ENCODE measurements around the gene UROS.

Gene UROS

GRCh38 chr10:125799451-125800182 is 23.4 kb downstream of the UROS start:
- H3K4me3 ChIP-seq (ENCODE audit: low read depth, low read length) = no peak overlapping the region
- no peak for TF ChIP-seq CTCF (IDR thresholded peaks at IDR 0.05; ENCODE audit: low read depth, low read length)

GRCh38 chr10:125797994-125798662 is 24.9 kb downstream of the UROS start:
- no peak overlapping the region for H3K4me3 ChIP-seq (ENCODE audit: low read depth, low read length)

GRCh38 chr10:125797424-125797823 is 25.6 kb downstream of the UROS start:
- H3K4me3 ChIP-seq (ENCODE audit: low read depth, low read length) = no peak overlapping the region
- no peak for TF ChIP-seq CTCF (IDR thresholded peaks at IDR 0.05; ENCODE audit: low read depth, low read length)

More at GRCh38 chr10:125797994-125798662, 24.9 kb downstream of the UROS start:
- TF ChIP-seq CTCF (IDR thresholded peaks at IDR 0.05; ENCODE audit: low read depth, low read length) = no peak

GRCh38 chr10:125795637-125796190 is 27.3 kb downstream of the UROS start:
- no peak overlapping the region for H3K4me3 ChIP-seq (ENCODE audit: low read depth, low read length)
- TF ChIP-seq CTCF (IDR thresholded peaks at IDR 0.05; ENCODE audit: low read depth, low read length) = no peak

- no peak overlapping the region for H3K4me3 ChIP-seq (ENCODE audit: low read depth, low read length)
- no peak for TF ChIP-seq CTCF (IDR thresholded peaks at IDR 0.05; ENCODE audit: low read depth, low read length)
These were observed 27.9 kb downstream of the UROS start for GRCh38 chr10:125795128-125795527.

GRCh38 chr10:125792342-125793300 is 30.4 kb downstream of the UROS start:
- TF ChIP-seq CTCF (IDR thresholded peaks at IDR 0.05; ENCODE audit: low read depth, low read length) = no peak
- no peak overlapping the region for H3K4me3 ChIP-seq (ENCODE audit: low read depth, low read length)

Data from WI38 (cell line).